ENCODE data around the gene SLC7A5.

Gene SLC7A5

DNA sequence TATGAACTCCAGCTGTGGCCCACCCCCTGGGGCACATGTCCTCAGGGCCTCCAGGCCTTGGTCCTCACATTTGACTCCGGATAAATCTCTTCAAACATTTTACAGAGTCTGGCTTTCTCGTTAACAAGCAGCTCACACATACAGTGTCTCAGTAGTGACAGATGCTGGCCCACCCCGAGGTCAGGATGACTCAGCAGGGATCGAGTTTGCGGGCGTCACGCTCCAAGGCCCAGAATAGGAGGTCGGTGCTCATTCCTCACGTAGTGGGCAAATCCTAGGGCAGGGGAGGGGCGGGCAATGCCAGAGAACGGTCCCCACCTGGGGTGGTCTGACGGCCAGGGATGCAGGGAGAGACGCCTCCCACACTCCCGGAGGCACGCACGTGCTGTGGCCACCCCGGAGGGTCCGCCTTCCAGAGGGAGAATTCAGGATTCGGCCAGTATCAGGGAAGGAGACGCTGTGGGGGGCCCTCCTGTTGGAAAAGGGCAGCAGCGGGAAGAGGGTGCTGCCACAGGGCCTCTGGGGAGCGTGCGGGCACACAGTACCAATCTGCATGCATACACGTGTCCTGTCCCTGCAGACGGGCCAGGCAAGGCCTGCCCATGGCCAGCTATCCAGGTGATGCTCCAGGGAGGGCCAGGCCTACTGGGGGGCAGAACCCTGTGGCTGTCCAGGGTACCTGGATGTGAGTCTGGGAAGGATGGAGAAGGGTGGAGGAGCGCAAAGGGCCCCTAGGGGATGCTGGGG lies 8.6 kb downstream of the SLC7A5 start:
- DNase-seq, result peak; percentile 77 to 83

- DNase-seq, result peak; percentile 75 to 80
Measured at GRCh38 chr16:87858151-87858993, 10.9 kb downstream of the SLC7A5 start.

DNA sequence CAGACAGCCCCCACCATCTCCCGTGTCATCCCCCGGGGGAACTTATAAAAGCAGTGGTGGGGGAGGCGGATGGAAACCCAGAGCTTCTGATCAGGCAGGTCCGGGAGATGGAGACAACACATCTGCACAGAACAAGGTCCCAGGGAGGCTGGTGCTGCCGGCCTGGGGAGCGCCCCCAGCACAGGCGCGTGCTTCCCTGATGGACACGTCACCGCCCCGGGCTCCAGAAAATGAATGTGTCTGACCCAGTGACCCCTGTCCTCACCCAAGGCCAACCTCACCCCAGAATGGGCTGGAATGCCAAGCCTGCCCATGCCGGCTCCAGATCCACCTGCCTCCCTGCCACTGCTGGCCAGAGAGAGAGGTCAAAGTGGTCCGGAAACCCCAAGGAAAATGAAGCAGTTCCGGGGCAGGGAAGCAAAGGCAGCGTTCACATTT lies 12.5 kb downstream of the SLC7A5 start:
- DNase-seq, result no peak

DNA sequence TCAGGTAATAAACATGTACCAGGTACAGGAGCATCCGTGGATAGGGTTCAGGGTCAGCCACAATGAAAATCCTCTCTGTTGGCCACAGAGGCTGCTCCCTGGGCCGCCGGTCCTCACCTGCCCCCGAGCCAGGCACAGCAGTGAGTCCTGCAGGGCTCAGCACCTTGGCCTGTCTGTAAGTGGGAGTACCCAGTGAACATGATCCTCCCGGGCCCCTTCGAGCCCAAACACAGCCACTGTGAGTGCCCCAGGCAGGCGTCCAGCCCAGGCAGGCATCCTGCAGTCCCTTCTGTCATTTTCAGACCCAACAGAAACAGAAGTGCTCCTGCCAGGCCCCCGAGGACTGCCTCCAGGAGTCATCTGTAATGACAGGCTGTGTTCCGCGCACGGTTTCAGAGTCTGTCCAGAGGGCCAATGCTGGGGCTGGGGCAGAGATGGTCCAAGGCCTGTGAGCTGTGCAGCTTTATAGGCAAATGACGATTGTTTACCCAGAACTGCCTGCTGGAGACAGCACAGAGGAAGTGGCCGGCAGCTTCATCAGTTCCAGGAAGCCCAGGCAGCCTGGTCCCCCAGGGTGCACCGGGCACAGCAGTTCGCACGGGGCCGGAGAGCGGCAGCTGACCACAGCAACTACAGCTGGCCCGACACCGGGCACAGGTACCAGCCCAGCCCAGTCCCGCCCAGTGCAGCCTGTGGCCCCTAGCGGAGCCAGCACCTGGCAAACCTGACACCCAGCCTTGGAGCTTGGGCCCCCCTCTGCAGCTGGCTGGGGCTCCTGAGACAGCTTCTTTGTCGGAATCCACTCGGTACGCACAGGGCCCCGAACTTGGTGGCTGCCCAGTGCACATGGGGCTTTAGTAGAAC lies 13.2 kb downstream of the SLC7A5 start:
- peak; percentile 85 to 92 for DNase-seq

- no peak for DNase-seq
Measured at GRCh38 chr16:87854907-87855683, 14.2 kb downstream of the SLC7A5 start.

DNA sequence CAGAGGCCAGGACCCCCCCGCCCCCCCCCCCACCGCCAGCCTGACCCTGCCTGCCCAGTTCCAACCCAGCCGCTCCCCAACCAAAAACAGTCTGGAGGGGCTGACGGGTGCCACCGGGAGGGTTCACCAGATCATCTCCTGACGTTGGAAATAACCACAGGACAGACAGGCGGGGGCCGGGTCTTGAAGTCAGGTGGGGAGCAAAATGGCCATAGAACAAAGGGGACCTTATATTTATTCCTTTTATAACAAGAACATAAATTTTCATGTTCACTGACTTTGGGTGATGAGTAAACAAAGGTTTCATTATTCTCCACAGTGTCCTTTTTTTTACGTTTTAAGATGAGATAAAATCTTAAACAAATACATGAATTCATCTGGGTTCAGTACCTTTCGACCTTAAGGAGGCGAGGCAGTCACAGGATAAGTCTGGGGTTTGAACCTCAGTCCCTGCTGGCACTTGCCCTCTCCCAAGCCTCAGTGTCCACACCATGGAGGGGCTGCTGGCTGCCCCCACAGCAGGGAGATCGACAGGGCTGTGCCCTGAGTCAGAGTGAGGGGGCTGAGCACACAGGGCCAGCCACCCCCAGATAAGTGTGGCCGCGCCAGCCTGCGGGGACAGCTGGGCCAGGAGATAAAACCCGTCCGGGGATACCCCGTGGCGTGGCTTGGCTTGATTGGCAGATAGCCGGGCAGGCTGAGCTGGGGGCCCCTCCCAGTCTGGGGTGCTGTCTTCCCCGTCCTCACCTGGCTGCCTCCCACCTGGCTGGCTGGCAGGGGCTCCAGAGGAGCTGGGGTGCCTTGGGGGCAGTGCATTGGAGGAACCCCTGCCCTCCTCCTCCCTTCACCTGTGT lies 15.0 kb downstream of the SLC7A5 start:
- no peak for DNase-seq

- peak; percentile 76 to 85 for DNase-seq
Measured at GRCh38 chr16:87853411-87854052, 15.8 kb downstream of the SLC7A5 start.

DNA sequence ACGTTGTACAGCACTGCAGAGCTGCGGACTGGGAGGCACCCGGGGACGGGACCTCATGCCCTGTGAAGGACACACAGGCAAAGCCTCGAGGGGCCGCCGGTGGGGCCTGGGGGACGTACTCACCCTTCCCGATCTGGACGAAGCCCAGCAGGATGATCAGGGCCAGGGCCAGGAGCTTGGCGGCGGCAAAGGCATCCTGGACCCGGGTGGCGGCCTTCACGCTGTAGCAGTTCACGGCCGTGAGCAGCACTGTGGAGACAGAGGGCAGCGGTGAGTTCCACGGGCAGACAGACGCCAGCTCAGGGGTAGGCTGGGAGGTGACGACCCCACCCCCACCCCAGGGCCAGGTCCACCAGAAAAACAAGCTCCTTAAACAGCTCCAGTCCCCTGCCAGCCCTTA lies 17.7 kb downstream of the SLC7A5 start:
- no peak for DNase-seq

DNA sequence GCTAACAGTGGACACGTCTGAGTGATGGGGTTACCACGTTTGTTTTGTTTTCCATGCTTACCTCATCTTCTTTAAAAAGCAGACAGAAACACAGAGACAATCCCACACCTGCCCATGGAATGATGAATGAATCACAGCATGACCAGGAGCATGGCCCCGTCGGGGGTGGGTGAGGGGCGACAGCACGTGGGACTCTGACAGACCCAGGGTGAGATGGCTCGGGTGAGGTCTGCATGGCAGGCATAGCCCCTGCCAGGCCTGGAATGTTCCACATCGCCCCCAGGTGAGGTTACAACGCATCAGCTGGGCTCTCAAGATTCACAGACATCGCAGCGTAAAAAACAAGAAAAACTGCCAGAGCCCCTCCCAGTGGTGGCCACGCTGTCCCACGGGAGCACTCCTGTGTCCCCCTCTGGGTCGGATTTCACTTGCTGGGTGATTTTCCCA lies 18.1 kb downstream of the SLC7A5 start:
- no peak for DNase-seq

GRCh38 chr16:87850009-87851006 lies 19.0 kb downstream of the SLC7A5 start:
- DNase-seq, result peak; percentile 50 to 80

DNA sequence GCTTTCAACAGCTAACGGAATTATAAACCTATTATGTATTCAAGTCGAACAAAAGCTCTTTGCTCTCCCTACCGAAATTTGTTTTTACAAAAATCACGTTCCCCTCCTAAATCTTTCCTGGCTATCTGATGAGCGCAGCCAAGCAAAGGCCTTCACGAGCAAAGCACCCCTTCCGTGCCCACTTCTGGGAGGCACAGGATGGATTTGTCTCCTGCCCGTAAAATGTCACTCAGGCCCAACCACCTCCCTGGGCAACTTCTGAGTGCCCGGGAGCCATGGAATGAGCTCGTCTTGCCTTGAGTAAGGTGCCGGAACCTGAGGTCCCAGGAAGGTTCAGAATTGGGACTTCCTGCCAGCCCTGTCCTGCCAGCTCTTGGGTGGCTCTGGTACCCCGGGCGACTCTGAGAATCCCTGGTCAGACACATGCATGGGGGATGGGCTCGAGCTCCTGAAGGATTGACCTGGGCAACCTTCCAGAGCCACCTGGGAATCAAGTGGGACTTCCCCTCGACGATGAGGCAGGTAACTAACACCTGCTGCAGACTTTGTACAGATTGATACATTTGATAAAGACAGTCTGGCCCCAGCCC lies 19.8 kb downstream of the SLC7A5 start:
- no peak for DNase-seq

DNA sequence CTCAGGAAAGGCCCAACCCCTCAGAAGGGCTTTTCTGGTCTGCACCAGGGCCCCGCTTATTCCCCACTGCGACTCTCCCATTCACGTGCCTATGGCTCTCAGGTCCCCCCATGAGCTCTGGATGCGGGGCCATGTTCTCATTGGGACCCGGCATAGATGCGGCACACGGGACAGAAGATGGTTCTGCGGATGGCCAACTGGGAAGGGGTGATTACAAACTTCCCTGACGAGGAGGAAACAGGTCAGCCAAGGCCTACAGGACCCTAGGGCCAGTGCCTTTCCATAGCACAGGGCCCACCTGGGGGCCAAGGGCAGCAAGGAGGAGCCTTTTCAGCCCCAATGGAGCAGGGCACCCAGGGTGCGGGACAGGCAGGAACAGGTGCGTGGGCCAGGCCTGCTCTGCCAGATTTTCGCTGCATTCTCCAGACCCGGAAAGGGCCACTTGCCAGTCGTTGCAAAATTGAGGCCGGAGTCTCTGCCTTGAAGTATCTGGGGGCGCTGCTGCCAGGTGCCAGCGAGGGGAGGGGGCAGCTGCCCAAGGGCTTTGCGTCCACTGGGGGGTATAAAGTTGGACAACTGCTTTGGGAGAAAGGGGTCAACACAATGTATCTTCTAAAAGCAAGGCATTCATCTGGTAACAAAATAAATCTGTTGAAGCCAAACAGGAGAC lies 20.5 kb downstream of the SLC7A5 start:
- DNase-seq, result no peak

- no peak for DNase-seq
Measured at GRCh38 chr16:87847785-87848675, 21.3 kb downstream of the SLC7A5 start.

DNA sequence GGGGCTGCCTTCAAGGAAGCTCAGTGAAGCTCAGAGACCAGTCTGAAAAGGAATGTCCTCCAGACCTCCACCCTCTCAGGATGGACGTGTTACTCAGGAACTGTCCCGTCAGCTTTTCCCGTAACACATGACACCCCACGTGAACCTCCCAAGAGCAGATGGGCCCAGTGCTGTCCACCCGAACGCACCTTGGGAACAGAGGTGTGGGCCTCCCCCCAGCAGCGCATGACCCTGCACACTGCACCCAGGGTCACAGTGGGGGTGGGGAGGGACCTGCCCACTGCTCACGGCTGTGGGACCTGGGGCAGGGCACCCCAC lies 21.9 kb downstream of the SLC7A5 start:
- no peak for DNase-seq

- DNase-seq, result no peak
Measured at GRCh38 chr16:87846705-87847466, 22.4 kb downstream of the SLC7A5 start.

GRCh38 chr16:87845807-87846619 lies 23.3 kb downstream of the SLC7A5 start:
- DNase-seq, result no peak
